ENCODE measurements around the gene OCSTAMP.

DNA sequence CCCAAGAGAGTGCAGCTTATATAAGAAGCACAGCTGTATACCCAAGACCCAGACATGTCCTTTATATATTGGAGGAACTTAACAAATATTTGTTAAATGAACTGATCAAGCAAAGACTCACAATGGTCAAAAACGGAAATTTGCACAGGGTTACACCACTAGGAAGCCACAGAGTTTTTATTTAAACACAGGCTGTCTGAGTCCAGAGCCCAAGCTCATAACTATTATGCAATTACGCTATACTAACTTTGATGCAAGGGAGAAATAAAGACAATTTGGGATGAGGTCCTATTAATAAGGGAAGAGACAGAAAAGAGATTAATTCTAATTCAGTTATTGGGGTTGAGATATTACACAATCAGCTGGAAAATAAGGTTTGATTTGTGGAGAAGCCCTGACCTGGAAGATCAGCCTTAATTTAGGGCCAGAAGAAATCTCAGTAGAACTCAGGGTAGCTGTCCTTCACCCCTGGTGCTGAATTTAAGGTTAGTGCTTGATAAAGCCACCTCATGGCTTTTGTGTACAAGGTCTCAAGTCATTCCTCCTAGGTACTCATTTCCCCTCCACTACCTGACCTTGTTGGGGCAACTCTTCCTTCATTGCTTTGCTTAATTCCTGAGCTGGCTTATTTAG lies 26.6 kb downstream of the OCSTAMP start:
- TF ChIP-seq, protein P1, sequence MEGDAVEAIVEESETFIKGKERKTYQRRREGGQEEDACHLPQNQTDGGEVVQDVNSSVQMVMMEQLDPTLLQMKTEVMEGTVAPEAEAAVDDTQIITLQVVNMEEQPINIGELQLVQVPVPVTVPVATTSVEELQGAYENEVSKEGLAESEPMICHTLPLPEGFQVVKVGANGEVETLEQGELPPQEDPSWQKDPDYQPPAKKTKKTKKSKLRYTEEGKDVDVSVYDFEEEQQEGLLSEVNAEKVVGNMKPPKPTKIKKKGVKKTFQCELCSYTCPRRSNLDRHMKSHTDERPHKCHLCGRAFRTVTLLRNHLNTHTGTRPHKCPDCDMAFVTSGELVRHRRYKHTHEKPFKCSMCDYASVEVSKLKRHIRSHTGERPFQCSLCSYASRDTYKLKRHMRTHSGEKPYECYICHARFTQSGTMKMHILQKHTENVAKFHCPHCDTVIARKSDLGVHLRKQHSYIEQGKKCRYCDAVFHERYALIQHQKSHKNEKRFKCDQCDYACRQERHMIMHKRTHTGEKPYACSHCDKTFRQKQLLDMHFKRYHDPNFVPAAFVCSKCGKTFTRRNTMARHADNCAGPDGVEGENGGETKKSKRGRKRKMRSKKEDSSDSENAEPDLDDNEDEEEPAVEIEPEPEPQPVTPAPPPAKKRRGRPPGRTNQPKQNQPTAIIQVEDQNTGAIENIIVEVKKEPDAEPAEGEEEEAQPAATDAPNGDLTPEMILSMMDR (conservative IDR thresholded peaks at IDR 0.05; ENCODE audit: low read depth in 2 of 2), result no peak
- TF ChIP-seq EZH2phosphoT487 (IDR thresholded peaks at IDR 0.05; ENCODE audit: unreplicated experiment) (no peak), POLR2AphosphoS5 (IDR thresholded peaks at IDR 0.05; ENCODE audit: low read depth) (no peak), EZH2 (IDR thresholded peaks at IDR 0.05; ENCODE audit: low read depth, unreplicated experiment) (no peak), CREB1 (CRISPR knock-in tag; IDR thresholded peaks at IDR 0.05; ENCODE audit: low read depth) (no peak), JUNB (IDR thresholded peaks at IDR 0.05; ENCODE audit: unreplicated experiment) (no peak)
- TF ChIP-seq, protein P2, sequence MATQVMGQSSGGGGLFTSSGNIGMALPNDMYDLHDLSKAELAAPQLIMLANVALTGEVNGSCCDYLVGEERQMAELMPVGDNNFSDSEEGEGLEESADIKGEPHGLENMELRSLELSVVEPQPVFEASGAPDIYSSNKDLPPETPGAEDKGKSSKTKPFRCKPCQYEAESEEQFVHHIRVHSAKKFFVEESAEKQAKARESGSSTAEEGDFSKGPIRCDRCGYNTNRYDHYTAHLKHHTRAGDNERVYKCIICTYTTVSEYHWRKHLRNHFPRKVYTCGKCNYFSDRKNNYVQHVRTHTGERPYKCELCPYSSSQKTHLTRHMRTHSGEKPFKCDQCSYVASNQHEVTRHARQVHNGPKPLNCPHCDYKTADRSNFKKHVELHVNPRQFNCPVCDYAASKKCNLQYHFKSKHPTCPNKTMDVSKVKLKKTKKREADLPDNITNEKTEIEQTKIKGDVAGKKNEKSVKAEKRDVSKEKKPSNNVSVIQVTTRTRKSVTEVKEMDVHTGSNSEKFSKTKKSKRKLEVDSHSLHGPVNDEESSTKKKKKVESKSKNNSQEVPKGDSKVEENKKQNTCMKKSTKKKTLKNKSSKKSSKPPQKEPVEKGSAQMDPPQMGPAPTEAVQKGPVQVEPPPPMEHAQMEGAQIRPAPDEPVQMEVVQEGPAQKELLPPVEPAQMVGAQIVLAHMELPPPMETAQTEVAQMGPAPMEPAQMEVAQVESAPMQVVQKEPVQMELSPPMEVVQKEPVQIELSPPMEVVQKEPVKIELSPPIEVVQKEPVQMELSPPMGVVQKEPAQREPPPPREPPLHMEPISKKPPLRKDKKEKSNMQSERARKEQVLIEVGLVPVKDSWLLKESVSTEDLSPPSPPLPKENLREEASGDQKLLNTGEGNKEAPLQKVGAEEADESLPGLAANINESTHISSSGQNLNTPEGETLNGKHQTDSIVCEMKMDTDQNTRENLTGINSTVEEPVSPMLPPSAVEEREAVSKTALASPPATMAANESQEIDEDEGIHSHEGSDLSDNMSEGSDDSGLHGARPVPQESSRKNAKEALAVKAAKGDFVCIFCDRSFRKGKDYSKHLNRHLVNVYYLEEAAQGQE (IDR thresholded peaks at IDR 0.05; ENCODE audit: unreplicated experiment), result peak; percentile 86
- TF ChIP-seq, protein P3, sequence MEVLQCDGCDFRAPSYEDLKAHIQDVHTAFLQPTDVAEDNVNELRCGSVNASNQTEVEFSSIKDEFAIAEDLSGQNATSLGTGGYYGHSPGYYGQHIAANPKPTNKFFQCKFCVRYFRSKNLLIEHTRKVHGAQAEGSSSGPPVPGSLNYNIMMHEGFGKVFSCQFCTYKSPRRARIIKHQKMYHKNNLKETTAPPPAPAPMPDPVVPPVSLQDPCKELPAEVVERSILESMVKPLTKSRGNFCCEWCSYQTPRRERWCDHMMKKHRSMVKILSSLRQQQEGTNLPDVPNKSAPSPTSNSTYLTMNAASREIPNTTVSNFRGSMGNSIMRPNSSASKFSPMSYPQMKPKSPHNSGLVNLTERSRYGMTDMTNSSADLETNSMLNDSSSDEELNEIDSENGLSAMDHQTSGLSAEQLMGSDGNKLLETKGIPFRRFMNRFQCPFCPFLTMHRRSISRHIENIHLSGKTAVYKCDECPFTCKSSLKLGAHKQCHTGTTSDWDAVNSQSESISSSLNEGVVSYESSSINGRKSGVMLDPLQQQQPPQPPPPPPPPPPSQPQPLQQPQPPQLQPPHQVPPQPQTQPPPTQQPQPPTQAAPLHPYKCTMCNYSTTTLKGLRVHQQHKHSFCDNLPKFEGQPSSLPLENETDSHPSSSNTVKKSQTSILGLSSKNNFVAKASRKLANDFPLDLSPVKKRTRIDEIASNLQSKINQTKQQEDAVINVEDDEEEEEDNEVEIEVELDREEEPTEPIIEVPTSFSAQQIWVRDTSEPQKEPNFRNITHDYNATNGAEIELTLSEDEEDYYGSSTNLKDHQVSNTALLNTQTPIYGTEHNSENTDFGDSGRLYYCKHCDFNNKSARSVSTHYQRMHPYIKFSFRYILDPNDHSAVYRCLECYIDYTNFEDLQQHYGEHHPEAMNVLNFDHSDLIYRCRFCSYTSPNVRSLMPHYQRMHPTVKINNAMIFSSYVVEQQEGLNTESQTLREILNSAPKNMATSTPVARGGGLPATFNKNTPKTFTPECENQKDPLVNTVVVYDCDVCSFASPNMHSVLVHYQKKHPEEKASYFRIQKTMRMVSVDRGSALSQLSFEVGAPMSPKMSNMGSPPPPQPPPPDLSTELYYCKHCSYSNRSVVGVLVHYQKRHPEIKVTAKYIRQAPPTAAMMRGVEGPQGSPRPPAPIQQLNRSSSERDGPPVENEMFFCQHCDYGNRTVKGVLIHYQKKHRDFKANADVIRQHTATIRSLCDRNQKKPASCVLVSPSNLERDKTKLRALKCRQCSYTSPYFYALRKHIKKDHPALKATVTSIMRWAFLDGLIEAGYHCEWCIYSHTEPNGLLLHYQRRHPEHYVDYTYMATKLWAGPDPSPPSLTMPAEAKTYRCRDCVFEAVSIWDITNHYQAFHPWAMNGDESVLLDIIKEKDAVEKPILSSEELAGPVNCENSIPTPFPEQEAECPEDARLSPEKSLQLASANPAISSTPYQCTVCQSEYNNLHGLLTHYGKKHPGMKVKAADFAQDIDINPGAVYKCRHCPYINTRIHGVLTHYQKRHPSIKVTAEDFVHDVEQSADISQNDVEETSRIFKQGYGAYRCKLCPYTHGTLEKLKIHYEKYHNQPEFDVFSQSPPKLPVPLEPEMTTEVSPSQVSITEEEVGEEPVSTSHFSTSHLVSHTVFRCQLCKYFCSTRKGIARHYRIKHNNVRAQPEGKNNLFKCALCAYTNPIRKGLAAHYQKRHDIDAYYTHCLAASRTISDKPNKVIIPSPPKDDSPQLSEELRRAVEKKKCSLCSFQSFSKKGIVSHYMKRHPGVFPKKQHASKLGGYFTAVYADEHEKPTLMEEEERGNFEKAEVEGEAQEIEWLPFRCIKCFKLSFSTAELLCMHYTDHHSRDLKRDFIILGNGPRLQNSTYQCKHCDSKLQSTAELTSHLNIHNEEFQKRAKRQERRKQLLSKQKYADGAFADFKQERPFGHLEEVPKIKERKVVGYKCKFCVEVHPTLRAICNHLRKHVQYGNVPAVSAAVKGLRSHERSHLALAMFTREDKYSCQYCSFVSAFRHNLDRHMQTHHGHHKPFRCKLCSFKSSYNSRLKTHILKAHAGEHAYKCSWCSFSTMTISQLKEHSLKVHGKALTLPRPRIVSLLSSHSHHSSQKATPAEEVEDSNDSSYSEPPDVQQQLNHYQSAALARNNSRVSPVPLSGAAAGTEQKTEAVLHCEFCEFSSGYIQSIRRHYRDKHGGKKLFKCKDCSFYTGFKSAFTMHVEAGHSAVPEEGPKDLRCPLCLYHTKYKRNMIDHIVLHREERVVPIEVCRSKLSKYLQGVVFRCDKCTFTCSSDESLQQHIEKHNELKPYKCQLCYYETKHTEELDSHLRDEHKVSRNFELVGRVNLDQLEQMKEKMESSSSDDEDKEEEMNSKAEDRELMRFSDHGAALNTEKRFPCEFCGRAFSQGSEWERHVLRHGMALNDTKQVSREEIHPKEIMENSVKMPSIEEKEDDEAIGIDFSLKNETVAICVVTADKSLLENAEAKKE (CRISPR knock-in tag; IDR thresholded peaks at IDR 0.05), result peak; percentile 61; the same call in 1 of the 2 replicates

Data from GM23338 (cell line).